Activated B cell treated with CpG ODN at 0.5 μM for 24 hours (primary cell): ENCODE results near the gene PRR19. TPM values are rescaled to one million over a fixed set of nuclear protein-coding genes. Genes with fewer than 3 reads are reported as not detected.
A peak's percentile ranks its signal among the peaks of the same experiment; 100 is the strongest.

ENCODE experiments used
- ATAC-seq: fragments of 200-7000 bp; cut with Tn5 transposase; one replicate; pipeline ENCODE4 v1.10.0; 2021; ENCODE audit warnings: low read depth, mild to moderate bottlenecking, moderate library complexity
- CTCF ChIA-PET: fragments of 350-600 bp; sonication (Branson Sonifier 250); formaldehyde crosslinking; loops from one replicate; lab custom pipeline; 2021; ENCODE audit warnings: antibody characterized with exemption; lab: Charles Lee
- POLR2A ChIA-PET: fragments of 350-600 bp; sonication (Branson Sonifier 250); formaldehyde crosslinking; loops from one replicate; lab custom pipeline; 2021; ENCODE audit warnings: antibody characterized with exemption; lab: Charles Lee
- DNase-seq: peaks from one replicate; pipeline ENCODE4 v3.0.0; 2022
- H3K27ac Mint-ChIP-seq: one replicate; pipeline ENCODE4 v1.8.0; 2020; ENCODE audit warnings: mixed read lengths
- H3K27me3 Mint-ChIP-seq: one replicate; pipeline ENCODE4 v1.8.0; 2021; ENCODE audit warnings: mixed read lengths
- H3K36me3 Mint-ChIP-seq: one replicate; pipeline ENCODE4 v1.8.0; 2021; ENCODE audit warnings: low read depth, mixed read lengths
- H3K4me1 Mint-ChIP-seq: one replicate; pipeline ENCODE4 v1.8.0; 2021; ENCODE audit warnings: mixed read lengths
- H3K4me3 Mint-ChIP-seq: one replicate; pipeline ENCODE4 v1.8.0; 2020; ENCODE audit warnings: mild to moderate bottlenecking, mixed read lengths
- H3K9me3 Mint-ChIP-seq: one replicate; pipeline ENCODE4 v1.8.0; 2020; ENCODE audit warnings: mixed read lengths
- intact Hi-C: fragments of 100-400 bp; cut with micrococcal nuclease; formaldehyde crosslinking; loops from one replicate; pipeline ENCODE4 v1.15.1; 2024
- total RNA-seq: library from RNA; stranded (reverse); gene quantifications from 2 replicates; pipeline ENCODE4 v1.2.3, GENCODE V29; 2022
- TF ChIP-seq, protein P1 (sequence below): fragments of 200-600 bp; IDR thresholded peaks from one replicate; pipeline ENCODE4 v1.8.0; 2022; ENCODE audit warnings: antibody characterized with exemption, mild to moderate bottlenecking

Gene PRR19
- total RNA-seq, 1 donor from 2014 or later = 0.33 TPM

DNA sequence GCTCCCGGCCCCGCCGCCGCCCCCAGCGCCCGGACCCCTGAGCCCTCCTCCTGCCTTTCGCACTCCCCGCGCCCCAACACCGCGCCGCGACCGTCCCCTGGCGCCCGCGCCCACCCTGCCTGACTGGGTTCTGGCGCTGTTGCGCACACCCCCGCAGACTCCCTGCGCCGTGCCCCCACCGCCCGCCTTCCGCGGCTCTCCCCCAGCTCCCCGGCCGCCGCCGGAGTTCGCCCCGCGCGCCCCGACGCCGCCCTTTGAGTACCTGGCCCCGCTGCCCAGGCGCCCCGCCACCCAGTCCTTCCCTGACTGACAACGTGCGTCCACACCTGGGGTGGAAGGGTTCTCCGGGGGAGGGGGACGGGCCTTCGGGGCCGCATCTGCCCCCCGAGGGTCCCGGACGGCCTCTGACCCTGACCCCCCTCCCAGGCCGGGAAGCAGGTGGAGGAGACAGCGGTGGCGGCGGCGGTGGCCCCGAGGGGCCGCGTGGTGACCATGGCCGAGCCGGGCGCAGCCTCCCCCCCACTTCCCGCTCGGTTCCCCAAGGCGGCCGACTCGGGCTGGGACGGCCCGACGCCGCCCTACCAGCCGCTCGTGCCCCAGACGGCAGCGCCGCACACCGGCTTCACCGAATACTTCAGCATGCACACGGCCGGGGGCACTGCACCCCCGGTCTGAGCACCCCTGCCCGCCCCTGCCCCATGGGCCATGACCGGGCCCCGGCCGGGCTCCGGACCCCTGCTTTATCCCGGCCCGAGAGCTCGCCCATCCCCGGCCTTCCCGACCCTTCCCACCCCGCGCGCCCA lies 22.1 kb downstream of the PRR19 start:
- Mint-ChIP-seq H3K27me3 (peaks cover 7% of the 10 kb centered on the region), H3K27ac (no peak overlapping the region), H3K4me1 (peaks cover 21% of the 10 kb centered on the region), H3K36me3 (peaks cover 2% of the 10 kb centered on the region), H3K9me3 (no peaks in the 10 kb centered on the region), H3K4me3 (peak overlapping the region; percentile 32)
- intact Hi-C loops = loop anchor here (2.0 kb wide), 1 partner anchor 365 kb away; the partner anchor contains the start of gene RABAC1
- TF ChIP-seq, protein P1, sequence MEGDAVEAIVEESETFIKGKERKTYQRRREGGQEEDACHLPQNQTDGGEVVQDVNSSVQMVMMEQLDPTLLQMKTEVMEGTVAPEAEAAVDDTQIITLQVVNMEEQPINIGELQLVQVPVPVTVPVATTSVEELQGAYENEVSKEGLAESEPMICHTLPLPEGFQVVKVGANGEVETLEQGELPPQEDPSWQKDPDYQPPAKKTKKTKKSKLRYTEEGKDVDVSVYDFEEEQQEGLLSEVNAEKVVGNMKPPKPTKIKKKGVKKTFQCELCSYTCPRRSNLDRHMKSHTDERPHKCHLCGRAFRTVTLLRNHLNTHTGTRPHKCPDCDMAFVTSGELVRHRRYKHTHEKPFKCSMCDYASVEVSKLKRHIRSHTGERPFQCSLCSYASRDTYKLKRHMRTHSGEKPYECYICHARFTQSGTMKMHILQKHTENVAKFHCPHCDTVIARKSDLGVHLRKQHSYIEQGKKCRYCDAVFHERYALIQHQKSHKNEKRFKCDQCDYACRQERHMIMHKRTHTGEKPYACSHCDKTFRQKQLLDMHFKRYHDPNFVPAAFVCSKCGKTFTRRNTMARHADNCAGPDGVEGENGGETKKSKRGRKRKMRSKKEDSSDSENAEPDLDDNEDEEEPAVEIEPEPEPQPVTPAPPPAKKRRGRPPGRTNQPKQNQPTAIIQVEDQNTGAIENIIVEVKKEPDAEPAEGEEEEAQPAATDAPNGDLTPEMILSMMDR = no peak
- DNase-seq (peak; percentile 40), ATAC-seq (no peak)
- POLR2A ChIA-PET = interaction anchor here (2.1 kb wide), 1 partner anchor 81 kb away, joined by 4 read pairs; the partner anchor contains the start of gene GSK3A
- CTCF ChIA-PET = interaction anchor here (1.0 to 2.0 kb wide), 2 partner anchors 18 to 191 kb away, joined by 3 to 4 read pairs; partner anchors contain the start of gene POU2F2

DNA sequence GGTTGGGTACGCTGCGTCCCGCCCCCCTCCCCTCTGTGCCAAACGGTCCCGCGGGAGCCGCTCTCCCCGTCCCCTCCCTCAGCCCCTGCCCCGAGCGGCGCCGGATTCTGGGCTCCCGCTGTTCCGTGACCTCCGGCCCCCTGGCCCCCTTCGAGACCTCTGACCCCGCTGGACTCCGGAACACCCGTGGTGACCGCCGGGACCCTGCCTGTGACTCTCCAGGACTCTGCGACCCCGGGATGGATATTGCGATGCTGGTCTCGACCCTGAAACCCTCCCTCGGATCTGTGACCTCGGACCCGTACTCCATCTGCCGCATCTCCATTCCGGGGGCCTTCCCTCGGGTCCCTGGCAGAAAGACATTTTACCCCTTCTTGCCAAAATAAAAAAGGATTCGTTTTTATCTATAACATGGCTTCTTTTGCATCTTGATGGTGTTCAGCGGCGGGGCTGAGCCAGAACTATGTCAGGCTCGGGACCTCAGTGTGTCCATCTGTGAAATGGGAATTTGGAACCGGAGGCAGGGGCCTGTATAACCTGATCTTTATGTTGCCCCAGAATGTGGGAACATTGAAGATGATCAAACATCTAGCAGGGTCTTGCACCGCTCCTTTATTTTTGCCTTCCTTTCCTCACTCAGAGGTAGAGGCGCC lies 22.8 kb downstream of the PRR19 start:
- ChIA-PET CTCF (no interaction called here), POLR2A (interaction anchor here (2.1 kb wide), 1 partner anchor 82 kb away, joined by 4 read pairs; the partner anchor contains the start of gene GSK3A)
- DNase-seq (peak; percentile 22), ATAC-seq (no peak)
- H3K4me3 Mint-ChIP-seq = peak overlapping the region; percentile 87
- H3K4me1 Mint-ChIP-seq = peaks cover 21% of the 10 kb centered on the region
- peaks cover 2% of the 10 kb centered on the region for H3K36me3 Mint-ChIP-seq
- H3K27me3 Mint-ChIP-seq = peaks cover 7% of the 10 kb centered on the region
- intact Hi-C loops = loop anchor here (1.0 to 2.0 kb wide), 13 partner anchors 11 to 465 kb away; partner anchors contain the start of genes GSK3A, PAFAH1B3, POU2F2 and PRR19
- H3K27ac Mint-ChIP-seq = peak overlapping the region; percentile 75
- H3K9me3 Mint-ChIP-seq = no peaks in the 10 kb centered on the region
- TF ChIP-seq, protein P1 = no peak

- ChIA-PET CTCF (no interaction called here), POLR2A (interaction anchor here (2.1 kb wide), 1 partner anchor 83 kb away, joined by 4 read pairs; the partner anchor contains the start of gene GSK3A)
- intact Hi-C loops = loop anchor here (1.0 to 2.0 kb wide), 13 partner anchors 12 to 466 kb away; partner anchors contain the start of genes GSK3A, PAFAH1B3, POU2F2 and PRR19
- Mint-ChIP-seq H3K27me3 (peaks cover 7% of the 10 kb centered on the region), H3K9me3 (no peaks in the 10 kb centered on the region), H3K4me3 (peak within 1 kb of the TSS; percentile 87), H3K36me3 (peaks cover 2% of the 10 kb centered on the region), H3K27ac (peak within 1 kb of the TSS; percentile 75), H3K4me1 (peaks cover 21% of the 10 kb centered on the region)
- DNase-seq (peak; percentile 94), ATAC-seq (peak; percentile 90)
- TF ChIP-seq, protein P1 = peak; percentile 5
Measured at GRCh38 chr19:42325308-42325895, 23.5 kb downstream of the PRR19 start, which contains the start of gene MEGF8. Gene MEGF8 (plus strand): TSS chr19:42325635. CDS start chr19:42326244, 609 bp downstream.

- peaks cover 21% of the 10 kb centered on the region for H3K4me1 Mint-ChIP-seq
- intact Hi-C loops = loop anchor here (1.0 to 2.0 kb wide), 13 partner anchors 13 to 467 kb away; partner anchors contain the start of genes GSK3A, PAFAH1B3, POU2F2 and PRR19
- DNase-seq (peak; percentile 45), ATAC-seq (peak; percentile 9)
- H3K4me3 Mint-ChIP-seq = peak overlapping the region; percentile 87
- TF ChIP-seq, protein P1 = no peak
- peaks cover 2% of the 10 kb centered on the region for H3K36me3 Mint-ChIP-seq
- no peaks in the 10 kb centered on the region for H3K9me3 Mint-ChIP-seq
- POLR2A ChIA-PET = no interaction called here
- peaks cover 7% of the 10 kb centered on the region for H3K27me3 Mint-ChIP-seq
- CTCF ChIA-PET = interaction anchor here (1.3 kb wide), 1 partner anchor 107 kb away, joined by 3 read pairs; no protein-coding TSS in a partner anchor
- H3K27ac Mint-ChIP-seq = peak overlapping the region; percentile 75
Measured at GRCh38 chr19:42325896-42326771, 24.2 kb downstream of the PRR19 start.
